ENCODE results near the gene ABCA1.

GRCh38 chr9:104950838-104951237 is 22.9 kb upstream of the ABCA1 start:
- TF ChIP-seq ZFX (IDR thresholded peaks at IDR 0.05) (no peak), CTCF (conservative IDR thresholded peaks at IDR 0.05) (no peak)

Data from C4-2B (cell line).